ENCODE results near the gene CHI3L2. TPM values are rescaled to one million over a fixed set of nuclear protein-coding genes. Genes with fewer than 3 reads are reported as not detected.
A peak's percentile ranks its signal among the peaks of the same experiment; 100 is the strongest.

CHI3L2 gene
- total RNA-seq, 3 donors from 2014 or later (not counting 1 experiment from before 2014, with no cell fraction given), result 13.5 to 21.1 (median 17.0) TPM

DNA sequence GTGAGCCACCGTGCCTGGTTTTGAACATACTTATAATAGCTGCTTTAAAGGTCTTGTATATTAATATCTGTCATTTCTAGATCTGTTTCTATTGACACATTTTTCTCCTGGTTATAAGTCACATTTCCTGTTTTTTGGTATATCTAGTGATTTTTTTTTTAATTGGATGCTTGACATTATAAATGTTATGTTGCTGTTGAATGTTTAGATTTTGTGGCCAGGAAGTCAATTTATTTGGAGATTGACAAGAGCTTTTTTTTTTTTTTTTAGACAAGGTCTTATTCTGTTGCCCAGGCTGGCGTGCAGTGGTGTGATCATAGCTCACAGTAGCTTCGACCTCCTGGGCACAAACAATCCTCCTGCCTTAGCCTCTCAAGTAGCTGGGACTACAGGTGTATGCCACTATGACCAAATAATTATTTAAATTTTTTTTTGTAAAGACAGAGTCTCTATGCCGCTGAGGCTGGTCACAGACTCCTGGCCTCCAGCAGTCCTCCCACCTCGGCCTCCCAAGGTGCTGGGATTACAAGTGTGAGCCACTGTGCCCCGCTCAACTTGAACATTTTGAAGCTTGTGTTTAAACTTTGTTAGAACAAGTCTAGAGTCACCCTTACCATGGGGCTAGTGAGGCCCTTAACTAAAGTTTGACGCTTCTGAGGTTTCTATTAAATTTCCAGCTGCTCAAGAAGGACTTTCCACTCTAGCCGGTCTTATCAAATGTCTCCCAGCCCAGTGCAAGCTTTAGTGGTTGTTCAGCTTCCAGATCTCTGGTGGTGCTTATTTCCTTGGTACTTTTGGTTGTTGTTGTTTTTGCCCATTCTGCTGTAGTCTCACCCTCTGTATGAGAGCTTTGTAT lies 8.6 kb upstream of the CHI3L2 start:
- 66% methylated on average over 5 of the region's 8 CpGs for WGBS (ENCODE audit: insufficient coverage)
- Histone ChIP-seq H3K36me3 (ENCODE audit: control insufficient read depth, insufficient read depth, low read length) (no peaks in the 10 kb centered on the region), H3K27ac (ENCODE audit: low read length) (peak overlapping the region; percentile 80), H3K4me1 (ENCODE audit: control insufficient read depth, insufficient read depth, low read length) (peaks cover 95% of the 10 kb centered on the region), H3K27me3 (ENCODE audit: control insufficient read depth, insufficient read depth, low read length) (no peaks in the 10 kb centered on the region), H3K4me3 (ENCODE audit: low read length) (no peak overlapping the region), H3K9me3 (ENCODE audit: control insufficient read depth, insufficient read depth, low read length) (no peaks in the 10 kb centered on the region)
- no peak for ATAC-seq
- H3K27me3 Mint-ChIP-seq (ENCODE audit: low read depth in 2 of 2), result peaks cover 0 to 5% of the 10 kb centered on the region in 2 donors
- H3K4me3 Mint-ChIP-seq, result peak overlapping the region; percentile 86
- TF ChIP-seq, protein P1, sequence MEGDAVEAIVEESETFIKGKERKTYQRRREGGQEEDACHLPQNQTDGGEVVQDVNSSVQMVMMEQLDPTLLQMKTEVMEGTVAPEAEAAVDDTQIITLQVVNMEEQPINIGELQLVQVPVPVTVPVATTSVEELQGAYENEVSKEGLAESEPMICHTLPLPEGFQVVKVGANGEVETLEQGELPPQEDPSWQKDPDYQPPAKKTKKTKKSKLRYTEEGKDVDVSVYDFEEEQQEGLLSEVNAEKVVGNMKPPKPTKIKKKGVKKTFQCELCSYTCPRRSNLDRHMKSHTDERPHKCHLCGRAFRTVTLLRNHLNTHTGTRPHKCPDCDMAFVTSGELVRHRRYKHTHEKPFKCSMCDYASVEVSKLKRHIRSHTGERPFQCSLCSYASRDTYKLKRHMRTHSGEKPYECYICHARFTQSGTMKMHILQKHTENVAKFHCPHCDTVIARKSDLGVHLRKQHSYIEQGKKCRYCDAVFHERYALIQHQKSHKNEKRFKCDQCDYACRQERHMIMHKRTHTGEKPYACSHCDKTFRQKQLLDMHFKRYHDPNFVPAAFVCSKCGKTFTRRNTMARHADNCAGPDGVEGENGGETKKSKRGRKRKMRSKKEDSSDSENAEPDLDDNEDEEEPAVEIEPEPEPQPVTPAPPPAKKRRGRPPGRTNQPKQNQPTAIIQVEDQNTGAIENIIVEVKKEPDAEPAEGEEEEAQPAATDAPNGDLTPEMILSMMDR (IDR thresholded peaks at IDR 0.05), result no peak
- peak overlapping the region; percentile 94 to 95 for H3K27ac Mint-ChIP-seq
- H3K36me3 Mint-ChIP-seq, result no peaks in the 10 kb centered on the region
- DNase-seq, result peak in 1 of 2 donors; percentile 33
- H3K4me1 Mint-ChIP-seq, result peaks cover 97 to 98% of the 10 kb centered on the region in 2 donors
- peaks cover 2 to 3% of the 10 kb centered on the region in 2 donors for H3K9me3 Mint-ChIP-seq
- intact Hi-C loops (cut with micrococcal nuclease), result loop anchor here (5.0 to 10.0 kb wide), 5 partner anchors 77 to 544 kb away; partner anchors contain the start of genes CEPT1, DRAM2, KCNA3 and LRIF1

- ATAC-seq (peak; percentile 2 to 31 (median 25)), DNase-seq (peak in 1 of 2 donors; percentile 45)
- 0% methylated on average over 5 of the region's 5 CpGs for WGBS (ENCODE audit: insufficient coverage)
Observed at GRCh38 chr1:111219557-111220286, 7.8 kb upstream of the CHI3L2 start.

GRCh38 chr1:111220302-111220890 lies 7.1 kb upstream of the CHI3L2 start:
- no peak for ATAC-seq

More at GRCh38 chr1:111219557-111220286, 7.8 kb upstream of the CHI3L2 start:
- intact Hi-C loops (cut with micrococcal nuclease), result loop anchor here (5.0 to 10.0 kb wide), 6 partner anchors 77 to 545 kb away; partner anchors contain the start of genes CD53, CEPT1, DRAM2 and KCNA3
- Mint-ChIP-seq H3K9me3 (peaks cover 2 to 3% of the 10 kb centered on the region in 2 donors), H3K27ac (peak overlapping the region; percentile 94 to 95), H3K36me3 (no peaks in the 10 kb centered on the region), H3K27me3 (ENCODE audit: low read depth in 2 of 2) (peaks cover 0 to 5% of the 10 kb centered on the region in 2 donors), H3K4me3 (peak overlapping the region; percentile 86), H3K4me1 (peaks cover 90 to 94% of the 10 kb centered on the region in 2 donors)
- H3K4me3 ChIP-seq (ENCODE audit: low read length), result no peak overlapping the region
- TF ChIP-seq, protein P1 (IDR thresholded peaks at IDR 0.05), result no peak
- H3K4me1 ChIP-seq (ENCODE audit: control insufficient read depth, insufficient read depth, low read length), result peaks cover 90% of the 10 kb centered on the region
- peak overlapping the region; percentile 80 for H3K27ac ChIP-seq (ENCODE audit: low read length)
- no peaks in the 10 kb centered on the region for H3K36me3 ChIP-seq (ENCODE audit: control insufficient read depth, insufficient read depth, low read length)
- no peaks in the 10 kb centered on the region for H3K27me3 ChIP-seq (ENCODE audit: control insufficient read depth, insufficient read depth, low read length)
- no peaks in the 10 kb centered on the region for H3K9me3 ChIP-seq (ENCODE audit: control insufficient read depth, insufficient read depth, low read length)

More at GRCh38 chr1:111220302-111220890, 7.1 kb upstream of the CHI3L2 start:
- peak overlapping the region; percentile 86 for H3K4me3 Mint-ChIP-seq
- H3K9me3 Mint-ChIP-seq, result peaks cover 2 to 3% of the 10 kb centered on the region in 2 donors
- Histone ChIP-seq H3K36me3 (ENCODE audit: control insufficient read depth, insufficient read depth, low read length) (no peaks in the 10 kb centered on the region), H3K4me3 (ENCODE audit: low read length) (no peak overlapping the region), H3K27ac (ENCODE audit: low read length) (peak overlapping the region; percentile 80), H3K4me1 (ENCODE audit: control insufficient read depth, insufficient read depth, low read length) (peaks cover 88% of the 10 kb centered on the region), H3K9me3 (ENCODE audit: control insufficient read depth, insufficient read depth, low read length) (no peaks in the 10 kb centered on the region), H3K27me3 (ENCODE audit: control insufficient read depth, insufficient read depth, low read length) (no peaks in the 10 kb centered on the region)
- H3K27ac Mint-ChIP-seq, result peak overlapping the region; percentile 94 to 95
- WGBS (ENCODE audit: insufficient coverage), result 69% methylated on average over 6 of the region's 6 CpGs
- intact Hi-C loops (cut with micrococcal nuclease), result loop anchor here (5.0 kb wide), 1 partner anchor 348 kb away; the partner anchor contains the start of gene CD53
- H3K4me1 Mint-ChIP-seq, result peaks cover 90 to 93% of the 10 kb centered on the region in 2 donors
- TF ChIP-seq, protein P1 (IDR thresholded peaks at IDR 0.05), result no peak
- DNase-seq, result no peak
- peaks cover 0 to 5% of the 10 kb centered on the region in 2 donors for H3K27me3 Mint-ChIP-seq (ENCODE audit: low read depth in 2 of 2)
- H3K36me3 Mint-ChIP-seq, result no peaks in the 10 kb centered on the region

Measured in natural killer cell (primary cell).